H1 (cell line): ENCODE measurements around the gene SCN8A.

Experiments
- BACH1 ChIP-seq: IDR thresholded peaks from 2 replicates; pipeline ENCODE4 v1.6.1; 2012; ENCODE audit warnings: low read length, improper control_type of control experiment
- POLR2A ChIP-seq, 2 experiments: IDR thresholded peaks; 1 replicate in 1 of 2; 2 replicates in 1 of 2; pipeline ENCODE4 v1.6.1; 2011; ENCODE audit warnings: low read depth in 2 of 2, low read length in 2 of 2, mild to moderate bottlenecking in 2 of 2; ENCODE audit errors: control extremely low read depth in 1 of 2
- RFX5 ChIP-seq: IDR thresholded peaks from 2 replicates; pipeline ENCODE4 v1.6.1; 2011; ENCODE audit warnings: low read depth, low read length, improper control_type of control experiment, borderline replicate concordance
- TF ChIP-seq, protein P1 (sequence below), 3 experiments: IDR thresholded peaks; 1 replicate in 2 of 3; 2 replicates in 1 of 3; pipeline versions ENCODE4 v1.5.1 to v1.6.1; 2011; ENCODE audit warnings: low read length in 3 of 3, mild to moderate bottlenecking in 3 of 3, inconsistent platforms in 2 of 3, low read depth in 1 of 3, moderate library complexity in 1 of 3; ENCODE audit not compliant: insufficient read depth in 1 of 3; ENCODE audit errors: control extremely low read depth in 1 of 3

DNA sequence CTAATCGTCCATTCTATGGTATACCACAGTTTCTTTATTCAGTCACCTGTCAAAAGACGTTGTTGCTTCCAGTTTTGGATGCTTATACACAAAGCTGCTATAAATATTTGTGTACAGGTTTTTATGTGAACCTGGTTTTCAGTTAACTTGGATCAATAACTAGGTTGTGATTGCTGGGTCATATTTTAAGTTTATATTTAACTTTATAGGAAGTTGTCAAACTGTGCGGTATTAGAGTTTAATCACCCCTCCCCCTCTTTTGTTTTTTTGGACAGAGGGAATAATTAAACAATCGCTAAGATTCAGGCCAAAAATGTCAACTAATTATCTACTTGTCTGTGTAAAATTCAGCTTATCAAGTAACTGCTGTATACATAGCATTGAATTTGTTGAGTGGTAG lies 34.3 kb downstream of the SCN8A start:
- TF ChIP-seq POLR2A (IDR thresholded peaks at IDR 0.05; ENCODE audit: control extremely low read depth in 1 of 2, low read depth in 2 of 2, low read length in 2 of 2), result no peak
- TF ChIP-seq, protein P1, sequence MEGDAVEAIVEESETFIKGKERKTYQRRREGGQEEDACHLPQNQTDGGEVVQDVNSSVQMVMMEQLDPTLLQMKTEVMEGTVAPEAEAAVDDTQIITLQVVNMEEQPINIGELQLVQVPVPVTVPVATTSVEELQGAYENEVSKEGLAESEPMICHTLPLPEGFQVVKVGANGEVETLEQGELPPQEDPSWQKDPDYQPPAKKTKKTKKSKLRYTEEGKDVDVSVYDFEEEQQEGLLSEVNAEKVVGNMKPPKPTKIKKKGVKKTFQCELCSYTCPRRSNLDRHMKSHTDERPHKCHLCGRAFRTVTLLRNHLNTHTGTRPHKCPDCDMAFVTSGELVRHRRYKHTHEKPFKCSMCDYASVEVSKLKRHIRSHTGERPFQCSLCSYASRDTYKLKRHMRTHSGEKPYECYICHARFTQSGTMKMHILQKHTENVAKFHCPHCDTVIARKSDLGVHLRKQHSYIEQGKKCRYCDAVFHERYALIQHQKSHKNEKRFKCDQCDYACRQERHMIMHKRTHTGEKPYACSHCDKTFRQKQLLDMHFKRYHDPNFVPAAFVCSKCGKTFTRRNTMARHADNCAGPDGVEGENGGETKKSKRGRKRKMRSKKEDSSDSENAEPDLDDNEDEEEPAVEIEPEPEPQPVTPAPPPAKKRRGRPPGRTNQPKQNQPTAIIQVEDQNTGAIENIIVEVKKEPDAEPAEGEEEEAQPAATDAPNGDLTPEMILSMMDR (IDR thresholded peaks at IDR 0.05; ENCODE audit: control extremely low read depth in 1 of 3, insufficient read depth in 1 of 3, low read depth in 1 of 3, low read length in 3 of 3), result no peak
- no peak for TF ChIP-seq BACH1
- TF ChIP-seq RFX5, result no peak
